NCI-H1694 treated with DMSO at 0.1 percent for 48 hours (cell line): ENCODE data around the gene TIMM8B.
"Not testable (repeated sequence)": the region's sequence is repeated elsewhere in the genome, so short reads cannot be mapped to it uniquely, and the experiment has no call there.

Experiments used
- DNase-seq: peaks from one replicate; lab custom pipeline; 2025; lab: John Stamatoyannopoulos, UW

TIMM8B gene

GRCh38 chr11:112073941-112074811 is 12.4 kb downstream of the TIMM8B start, which contains the start of the genes NKAPD1 and PIH1D2:
TSS of gene NKAPD1 (plus strand) at chr11:112074299. CDS start at chr11:112075575, 1,276 bp downstream.
TSS of gene PIH1D2 (minus strand) at chr11:112074017. CDS start at chr11:112073174, 843 bp downstream.
- DNase-seq, result peak; percentile 55

DNA sequence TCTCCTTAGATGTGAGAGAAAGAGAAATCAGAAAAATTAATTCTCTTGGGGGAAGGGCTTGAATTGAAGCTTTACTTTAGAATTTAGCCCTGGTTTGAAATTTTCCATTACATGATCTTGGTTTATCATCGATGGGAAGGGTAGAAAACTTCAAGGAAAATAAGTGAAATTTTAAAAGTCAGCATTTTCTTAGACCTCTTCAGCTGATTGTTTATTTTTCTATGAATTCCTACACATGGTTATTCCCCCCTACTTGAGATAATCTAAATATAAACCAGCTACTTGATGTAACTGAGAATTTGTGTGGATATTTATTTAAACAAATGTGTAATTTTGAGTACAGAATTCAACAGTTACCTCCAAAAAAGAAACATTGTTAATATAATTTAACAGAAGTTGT is 23.6 kb downstream of the TIMM8B start:
- no peak for DNase-seq

GRCh38 chr11:112058103-112058502 is 28.5 kb downstream of the TIMM8B start:
- DNase-seq, result no peak

DNA sequence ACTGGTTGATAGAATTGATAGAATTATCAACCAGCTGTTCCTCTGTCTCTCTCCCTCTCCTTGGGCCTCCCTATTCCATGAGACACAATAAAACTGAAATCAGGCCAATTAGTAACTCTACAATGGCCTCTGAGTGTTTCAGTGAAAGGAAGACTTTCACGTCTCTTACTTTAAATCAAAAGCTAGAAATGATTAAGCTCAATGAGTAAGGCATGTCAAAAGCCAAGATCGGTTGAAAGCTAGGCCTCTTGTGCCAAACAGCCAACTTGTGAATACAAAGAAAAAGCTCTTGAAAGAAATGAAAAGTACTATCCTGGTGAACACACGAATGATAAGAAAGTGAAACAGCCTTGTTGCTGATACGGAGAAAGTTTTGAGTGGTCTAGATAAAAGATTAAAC is 29.4 kb downstream of the TIMM8B start:
- DNase-seq, result no peak

DNA sequence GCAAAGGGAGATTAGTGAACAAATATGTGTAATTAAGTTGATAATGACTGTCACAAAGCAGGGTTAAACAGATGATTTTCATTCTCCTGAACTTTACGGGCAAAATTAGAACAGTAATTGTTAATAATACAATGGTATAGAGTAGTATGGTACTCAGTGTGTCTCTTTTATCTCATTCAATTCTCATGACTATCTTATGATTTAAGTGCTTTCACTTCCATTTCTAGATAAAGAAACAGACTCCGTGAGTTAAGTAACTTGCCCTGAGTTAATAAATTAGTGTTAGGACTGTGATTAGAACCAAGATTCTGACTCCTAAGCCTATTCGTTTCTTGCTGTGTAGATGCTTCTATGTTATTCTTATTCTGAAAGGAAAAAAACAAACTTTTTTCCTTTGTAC is 34.8 kb downstream of the TIMM8B start:
- no peak for DNase-seq

DNA sequence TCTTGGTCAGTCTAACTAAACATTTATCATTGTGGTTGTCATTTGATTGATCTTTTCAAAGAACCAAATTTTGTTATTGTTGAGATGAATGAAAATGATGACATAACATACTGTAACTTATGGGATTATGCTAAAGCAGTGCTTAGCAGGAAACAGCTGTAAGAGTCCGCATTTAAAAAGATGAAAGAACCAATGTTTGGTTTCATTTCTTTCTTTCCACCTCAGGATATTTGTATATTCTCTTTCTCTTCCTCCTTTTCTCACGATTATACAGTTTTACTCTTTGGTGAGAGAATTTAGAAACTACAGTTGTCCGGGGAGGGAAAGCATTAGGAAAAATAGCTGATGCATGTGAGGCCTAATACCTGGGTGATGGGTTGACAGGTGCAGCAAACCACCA is 35.8 kb downstream of the TIMM8B start:
- no peak for DNase-seq

GRCh38 chr11:112049777-112050176 is 36.8 kb downstream of the TIMM8B start:
- DNase-seq, result no peak

GRCh38 chr11:112048256-112048655 is 38.3 kb downstream of the TIMM8B start:
- not testable (repeated sequence) for DNase-seq

- not testable (repeated sequence) for DNase-seq
Measured at GRCh38 chr11:112046647-112047046, 39.9 kb downstream of the TIMM8B start.

GRCh38 chr11:112044961-112045360 is 41.6 kb downstream of the TIMM8B start:
- DNase-seq, result no peak

- DNase-seq, result no peak
Measured at GRCh38 chr11:112042961-112043304, 43.6 kb downstream of the TIMM8B start.

DNA sequence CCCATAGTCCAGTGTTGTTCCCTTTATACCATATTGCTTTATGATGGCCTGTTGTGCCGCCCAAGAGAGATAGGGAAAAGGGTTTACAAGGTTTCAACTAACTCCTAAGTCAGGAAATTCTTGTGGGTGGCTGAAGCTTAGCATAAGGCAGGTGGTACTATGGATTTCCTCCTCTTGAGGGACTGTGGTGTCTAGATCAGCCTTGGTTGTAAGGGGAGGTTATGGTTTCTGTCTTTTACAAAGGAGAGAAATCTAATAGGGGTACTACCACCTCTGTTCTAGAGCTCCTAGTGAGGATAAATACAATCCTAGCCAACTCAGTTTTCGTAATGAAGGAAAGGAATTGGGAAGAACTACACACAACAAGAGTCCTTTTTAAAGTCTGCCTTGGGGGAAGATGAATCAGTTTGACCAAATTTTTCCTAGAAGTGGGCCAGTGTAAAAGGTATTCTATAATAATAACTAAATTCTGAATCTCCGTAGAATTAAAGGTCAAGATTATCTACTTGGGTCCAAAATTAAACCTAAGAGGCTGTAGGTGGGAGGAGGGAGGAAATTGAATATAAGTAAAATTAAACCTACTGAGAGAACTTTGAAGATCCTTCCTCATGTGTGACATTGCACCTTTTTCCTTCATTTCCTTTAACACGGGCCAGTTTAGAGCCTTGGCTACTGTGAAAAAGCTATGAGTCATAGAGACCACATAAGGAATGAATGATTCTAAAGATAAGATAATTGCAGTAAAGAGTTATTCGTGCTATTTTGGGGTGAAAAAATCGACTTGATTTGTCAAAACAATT is 44.2 kb downstream of the TIMM8B start:
- DNase-seq, result no peak

GRCh38 chr11:112037527-112037926 is 49.0 kb downstream of the TIMM8B start:
- no peak for DNase-seq
